DMS79 treated with DMSO at 0.1 percent for 48 hours (cell line): ENCODE measurements around the gene TAF1B.

Experiments used
- DNase-seq: peaks from one replicate; lab custom pipeline; 2025; lab: John Stamatoyannopoulos, UW

TAF1B gene

DNA sequence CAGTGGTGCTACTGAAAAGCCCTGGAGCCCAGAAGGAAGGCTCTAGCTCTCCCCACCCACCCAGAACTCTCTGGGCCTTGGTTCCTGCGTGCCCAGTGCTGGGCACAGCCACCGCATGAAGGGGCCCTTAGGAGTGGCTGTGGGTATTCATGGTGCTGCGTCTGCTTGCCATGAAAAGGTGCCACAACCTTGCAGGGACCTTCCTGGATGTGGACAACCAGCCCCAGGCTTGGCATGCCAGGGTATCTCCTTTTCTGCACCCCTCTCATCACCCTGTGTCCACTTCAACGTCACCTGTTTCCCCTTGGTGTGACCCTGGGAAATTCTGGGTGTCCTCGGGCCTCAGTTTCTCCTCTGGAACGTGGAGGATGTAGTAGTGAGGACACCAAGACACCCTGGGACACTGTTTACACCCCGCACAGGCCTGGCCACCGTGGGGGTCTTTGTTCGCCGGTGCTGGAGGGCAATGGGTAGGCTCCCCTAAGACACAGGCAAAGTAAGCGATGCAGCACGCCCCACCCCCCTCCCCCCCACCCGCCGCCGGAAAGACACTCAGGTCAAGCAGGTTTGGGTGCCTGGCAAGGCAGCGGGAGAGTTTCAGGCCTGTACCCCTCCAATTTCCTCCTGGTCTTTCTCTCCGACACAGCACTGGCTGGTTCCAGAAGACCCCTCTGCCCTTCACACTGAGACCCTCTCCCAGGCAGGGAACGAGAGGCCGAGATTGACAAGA lies 34.8 kb upstream of the TAF1B start:
- no peak for DNase-seq

DNA sequence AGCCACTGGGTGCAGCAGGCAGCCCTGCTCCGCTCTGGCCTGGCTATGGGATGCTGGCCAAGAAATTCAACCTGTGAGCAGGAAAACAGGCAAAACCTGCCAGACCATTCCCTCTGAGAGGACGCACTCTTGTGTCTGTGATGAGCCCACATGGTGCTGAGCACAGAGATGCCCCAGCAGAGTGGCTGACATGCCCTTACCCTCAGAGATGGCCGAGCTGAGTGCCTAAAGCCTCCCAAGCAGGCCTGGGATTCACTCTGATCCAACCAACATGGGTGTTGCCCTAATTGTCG lies 34.3 kb upstream of the TAF1B start:
- peak; percentile 71 for DNase-seq

DNA sequence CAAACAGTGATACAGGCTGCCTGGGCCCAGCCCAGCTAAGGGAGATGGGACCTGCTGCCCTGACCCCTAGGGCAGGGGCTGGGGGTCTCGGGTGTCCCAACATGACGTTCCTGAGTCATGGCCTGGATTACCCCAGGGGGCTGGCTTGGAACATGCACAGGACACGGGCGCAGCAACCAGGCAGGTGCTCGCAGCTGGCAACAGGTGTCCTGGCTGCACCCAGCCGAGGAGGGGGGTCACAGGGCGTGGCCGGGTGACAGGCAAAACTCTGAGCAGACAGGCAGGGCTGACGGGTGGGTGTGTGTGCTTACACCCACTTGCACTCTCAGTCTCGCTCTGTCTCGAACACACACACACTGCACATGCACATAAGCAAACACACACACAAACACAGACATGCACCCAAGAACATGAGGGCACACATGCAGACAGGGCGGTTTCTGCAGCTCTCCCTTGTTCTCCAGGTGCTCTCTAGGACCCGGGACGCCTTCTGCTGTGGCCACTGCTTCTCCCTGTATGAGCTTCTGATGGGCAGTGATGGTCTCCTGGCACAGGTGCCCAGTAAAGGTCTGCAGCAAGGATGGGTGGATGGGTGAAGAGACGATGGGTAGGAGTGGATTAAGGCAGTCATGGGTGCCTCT lies 33.7 kb upstream of the TAF1B start:
- DNase-seq: no peak

DNA sequence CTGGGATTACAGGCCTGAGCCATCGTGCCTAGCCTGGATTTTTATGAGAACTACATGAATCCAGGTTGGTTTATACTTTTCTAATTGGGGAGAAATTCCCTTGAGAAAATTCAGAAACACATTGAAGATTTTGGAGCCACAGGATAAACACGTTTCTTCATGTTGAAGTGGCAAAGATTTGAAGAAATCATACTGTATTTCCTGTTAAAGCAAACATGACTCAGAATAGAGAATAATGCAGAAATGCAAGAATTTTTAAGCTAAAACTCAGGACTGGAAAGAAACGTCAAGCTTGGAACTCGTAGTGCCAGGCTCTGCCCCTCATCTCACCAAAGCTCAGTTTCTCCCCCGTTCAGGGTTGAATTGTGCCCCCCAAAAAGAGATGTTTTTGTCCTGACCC lies 32.1 kb upstream of the TAF1B start:
- no peak for DNase-seq

DNA sequence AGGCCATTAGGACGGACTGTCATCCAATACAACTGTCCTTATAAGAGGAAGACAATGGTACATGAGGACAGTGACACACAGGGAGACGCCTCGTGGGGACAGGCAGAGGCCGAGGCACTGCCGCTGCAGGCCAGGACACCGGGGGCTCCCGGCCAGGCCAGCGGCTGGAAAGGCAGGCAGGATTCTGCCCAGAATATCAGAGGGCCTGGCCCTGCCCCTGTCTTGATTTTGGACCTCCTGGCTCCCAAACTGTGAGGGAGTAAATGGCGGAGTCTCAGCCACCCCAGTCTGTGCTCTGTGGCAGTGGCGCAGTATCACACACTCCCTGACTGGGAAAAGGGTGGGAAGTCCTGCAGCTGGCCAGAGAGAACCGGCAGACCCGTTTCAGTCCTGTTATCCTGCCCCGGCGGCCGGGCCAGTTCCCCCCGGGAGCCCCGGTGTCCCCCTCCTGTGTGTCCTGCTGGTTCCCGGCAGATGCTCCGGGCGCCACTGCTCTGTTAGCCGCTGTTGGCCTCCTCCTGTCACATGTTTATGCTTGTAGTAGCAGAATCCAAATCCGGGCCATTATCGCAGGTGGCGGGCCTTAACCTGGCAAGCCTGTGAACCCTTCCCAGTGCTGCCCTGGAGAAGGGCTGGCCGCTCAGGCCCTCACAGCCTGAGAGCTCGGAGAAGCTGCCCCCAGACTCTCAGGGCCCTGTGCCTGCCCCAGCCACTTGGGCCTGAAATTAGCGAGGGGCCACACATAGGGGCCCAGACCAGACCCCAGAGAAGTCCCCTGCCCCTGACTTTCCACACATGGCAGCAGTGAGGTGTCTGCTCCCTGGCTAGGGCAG lies 31.4 kb upstream of the TAF1B start:
- no peak for DNase-seq

DNA sequence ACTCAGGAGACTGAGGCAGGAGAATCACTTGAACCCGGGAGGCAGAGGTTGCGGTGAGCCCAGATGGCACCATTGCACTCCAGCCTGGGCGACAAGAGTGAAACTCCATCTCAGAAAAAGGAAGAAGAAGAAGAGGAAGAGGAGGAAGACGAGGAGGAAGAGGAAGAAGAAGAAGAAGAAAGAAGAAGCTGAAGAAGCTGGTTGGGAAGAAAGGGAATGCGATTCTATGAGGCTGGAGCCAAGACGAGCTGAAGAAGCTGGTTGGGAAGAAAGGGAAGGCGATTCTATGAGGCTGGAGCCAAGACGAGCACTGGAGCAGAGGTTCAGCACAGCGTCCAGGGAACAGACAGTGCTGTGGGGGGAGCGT lies 30.3 kb upstream of the TAF1B start:
- DNase-seq: no peak

DNA sequence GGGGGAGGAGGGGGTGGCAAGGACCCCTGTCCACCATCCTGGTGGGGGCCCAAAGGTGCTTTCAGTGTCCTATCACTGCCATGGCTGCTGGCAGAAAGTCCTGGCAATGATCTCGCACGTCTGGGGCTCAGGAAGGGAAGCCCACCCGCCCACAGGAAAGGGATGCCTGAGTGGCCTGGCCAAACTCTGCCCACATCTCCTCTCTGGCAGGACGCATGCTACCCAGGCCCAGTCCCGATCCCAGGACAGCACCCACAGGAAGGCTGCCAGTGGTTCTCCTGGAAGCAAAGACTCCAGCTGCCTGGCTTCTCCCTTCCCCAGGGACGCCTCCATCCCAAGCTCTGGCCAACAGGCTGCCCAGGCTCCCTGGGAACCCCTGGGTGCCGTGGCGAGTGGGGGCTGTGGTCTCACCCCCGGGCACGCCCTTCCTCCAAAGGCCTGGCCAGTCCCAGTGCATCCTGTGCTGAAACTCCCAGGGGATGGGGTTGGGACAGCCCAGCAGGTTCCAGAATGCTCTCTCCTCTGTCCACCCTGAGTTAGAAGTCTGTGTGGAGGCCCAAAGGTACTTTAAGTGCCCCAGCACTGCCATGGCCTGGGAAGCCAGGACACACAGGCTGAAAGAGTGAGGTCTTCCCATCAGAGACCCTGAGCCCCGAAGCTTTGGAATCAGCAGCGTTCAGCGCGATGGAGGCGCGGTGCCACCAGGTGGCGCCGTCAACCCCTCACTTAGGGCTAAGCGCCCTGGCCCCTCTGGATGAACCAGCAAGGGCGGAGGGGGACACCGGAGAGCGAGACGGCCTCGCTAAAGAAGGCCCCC lies 29.8 kb upstream of the TAF1B start:
- peak; percentile 31 for DNase-seq

DNA sequence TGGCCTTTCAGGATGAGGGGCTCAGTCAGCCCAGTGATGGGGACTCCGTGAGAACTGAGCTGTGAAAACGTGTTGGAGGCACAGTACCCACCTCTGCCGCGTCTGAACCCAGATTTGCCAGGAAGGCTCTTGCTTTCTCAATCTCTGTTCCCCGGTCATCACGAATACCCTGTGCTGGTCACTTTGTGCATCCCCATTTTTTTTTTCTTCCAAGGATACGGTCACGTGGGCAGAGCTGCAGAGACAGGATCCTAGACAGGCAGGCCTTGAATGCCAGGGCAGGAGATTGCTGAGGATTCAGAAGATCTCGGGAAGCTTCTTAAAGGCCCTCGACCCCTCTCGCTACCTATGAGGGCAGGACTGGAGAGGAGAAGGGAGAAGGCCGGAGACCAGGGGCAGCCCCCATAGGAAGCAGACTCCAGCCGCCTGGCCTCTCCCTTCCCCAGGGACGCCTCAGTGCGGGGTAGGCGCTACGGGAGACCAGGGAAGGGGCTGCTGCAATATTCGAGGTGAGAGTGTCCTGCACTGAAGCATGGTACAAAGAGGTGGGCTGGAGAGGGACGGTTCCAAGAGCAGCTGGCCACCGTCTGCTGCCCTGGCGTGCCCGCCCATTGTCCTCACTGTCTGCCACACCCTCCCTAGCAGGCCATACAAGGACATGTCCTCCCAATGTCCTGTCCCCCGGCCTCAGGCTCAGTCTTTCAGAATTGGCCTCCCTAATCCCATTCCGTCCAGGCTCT lies 29.0 kb upstream of the TAF1B start:
- no peak for DNase-seq

DNA sequence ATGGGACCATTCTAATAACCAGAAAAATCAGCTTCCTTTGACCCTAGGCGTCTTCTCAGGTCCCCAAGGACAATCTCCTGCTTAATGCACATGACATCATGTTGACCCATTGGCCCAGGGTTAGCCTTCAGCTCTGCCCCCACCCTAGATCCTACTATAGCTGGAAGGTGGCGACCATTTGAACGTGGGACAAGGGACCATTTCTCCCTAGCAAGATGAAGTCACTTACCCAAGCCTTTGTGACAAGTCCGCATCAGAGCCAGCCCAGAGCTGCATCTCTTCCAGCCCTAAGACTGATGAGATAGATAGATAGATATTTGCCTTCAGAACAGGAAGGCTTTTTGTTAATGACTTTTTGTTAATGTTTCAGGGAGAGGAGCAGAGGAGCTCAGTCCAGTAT lies 28.2 kb upstream of the TAF1B start:
- no peak for DNase-seq

DNA sequence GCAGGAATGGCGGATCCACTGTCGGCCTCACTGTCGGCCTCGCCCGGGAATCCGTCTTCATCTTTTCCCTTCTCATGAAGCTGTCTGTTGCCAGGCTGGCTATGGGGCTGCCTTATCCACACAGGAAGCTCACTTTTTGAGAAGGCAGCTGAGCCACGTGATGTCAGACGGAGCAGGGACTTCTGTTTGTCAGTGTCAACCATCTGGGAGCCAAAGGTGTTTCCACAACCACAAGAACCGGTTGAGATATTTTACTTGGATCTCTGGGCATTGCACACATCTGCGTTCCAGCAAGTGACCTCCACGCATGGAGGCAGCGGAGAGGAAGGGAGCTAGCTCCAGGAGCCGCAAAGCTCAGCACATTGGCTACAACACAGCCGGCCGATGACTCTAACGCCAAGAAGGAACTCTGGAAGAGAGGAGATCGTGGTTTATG lies 27.4 kb upstream of the TAF1B start:
- no peak for DNase-seq

DNA sequence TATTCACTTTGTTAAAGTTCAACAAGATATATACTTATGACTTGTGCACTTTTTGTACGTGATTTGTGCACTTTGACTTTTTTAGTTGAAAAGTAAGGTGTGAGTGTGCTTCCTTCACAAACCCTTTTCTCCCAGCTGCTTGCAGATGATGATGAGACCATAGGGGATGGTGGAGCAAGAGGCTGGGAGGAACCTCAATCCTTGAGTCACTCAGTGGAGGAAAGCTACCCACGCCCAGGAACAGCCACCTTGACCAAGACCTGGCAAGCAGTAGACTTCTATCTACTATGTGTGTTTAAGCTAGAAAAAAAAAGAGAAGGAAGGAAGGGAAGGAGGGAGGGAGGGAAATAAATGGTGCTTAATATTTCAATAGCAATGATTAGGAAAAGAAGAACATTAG lies 25.2 kb upstream of the TAF1B start:
- DNase-seq: no peak

DNA sequence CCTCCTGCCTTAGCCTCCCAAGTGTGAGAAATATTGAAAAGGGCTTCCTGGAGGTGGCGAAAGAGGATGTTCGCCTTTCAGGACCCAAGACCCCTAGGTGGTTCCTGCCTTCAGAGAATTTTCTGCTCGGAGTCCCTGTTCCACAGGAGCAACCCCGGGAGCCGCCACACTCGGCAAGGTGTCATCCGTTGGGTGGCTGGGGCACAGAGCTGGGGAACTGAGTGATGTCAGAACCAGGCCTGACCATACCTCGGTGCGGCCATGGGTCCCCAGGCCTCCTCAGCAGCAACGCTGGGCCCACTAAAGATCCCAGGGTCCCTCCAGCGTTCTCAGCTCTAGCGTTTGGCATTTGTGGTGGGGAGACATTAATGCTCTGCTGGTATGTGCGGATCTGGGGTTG lies 23.7 kb upstream of the TAF1B start:
- DNase-seq: no peak

DNA sequence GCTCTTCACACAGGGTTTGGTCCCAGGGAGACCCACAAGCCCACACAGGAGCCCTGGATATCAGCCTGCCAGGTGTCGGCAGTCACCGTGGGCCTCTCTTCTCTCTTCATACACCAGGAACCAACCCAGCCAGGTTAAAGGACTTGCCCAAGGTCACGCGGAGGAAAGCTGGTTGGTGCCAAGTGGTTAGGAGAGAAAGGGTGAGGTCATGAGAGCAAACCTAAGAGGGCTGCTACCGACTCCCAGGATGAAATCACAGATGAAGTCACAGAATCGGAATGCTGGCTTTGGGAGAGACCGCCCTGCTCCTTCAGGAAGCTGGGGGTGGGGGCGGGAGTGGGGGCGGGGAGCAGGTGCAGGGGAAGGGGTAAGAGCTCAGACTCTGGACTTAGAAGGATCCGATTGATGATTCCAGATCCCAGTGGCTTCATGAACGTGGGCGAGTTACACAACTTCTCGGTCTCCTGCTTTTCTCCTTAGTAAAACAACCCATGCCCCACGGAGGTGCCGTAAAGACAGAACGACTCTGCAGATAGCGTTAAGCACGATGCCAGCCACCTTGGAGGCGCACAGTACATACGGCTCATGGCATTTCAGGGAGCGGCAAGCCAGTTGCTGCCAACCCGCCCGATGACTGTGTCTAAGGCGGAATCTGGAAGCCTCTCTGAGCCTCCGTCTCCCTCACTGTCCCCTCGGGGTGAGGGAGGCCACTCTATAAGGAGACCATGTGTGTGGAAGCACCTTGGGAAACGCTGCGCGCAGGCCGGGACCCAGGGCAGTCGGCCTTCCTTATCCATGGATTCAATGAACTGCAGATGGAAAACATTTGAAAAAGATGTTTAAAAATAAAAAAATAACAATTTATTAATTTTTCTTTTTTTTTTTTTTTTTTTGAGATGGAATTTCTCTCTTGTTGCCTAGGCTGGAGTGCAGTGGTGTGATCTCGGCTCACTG lies 23.0 kb upstream of the TAF1B start:
- DNase-seq: no peak

DNA sequence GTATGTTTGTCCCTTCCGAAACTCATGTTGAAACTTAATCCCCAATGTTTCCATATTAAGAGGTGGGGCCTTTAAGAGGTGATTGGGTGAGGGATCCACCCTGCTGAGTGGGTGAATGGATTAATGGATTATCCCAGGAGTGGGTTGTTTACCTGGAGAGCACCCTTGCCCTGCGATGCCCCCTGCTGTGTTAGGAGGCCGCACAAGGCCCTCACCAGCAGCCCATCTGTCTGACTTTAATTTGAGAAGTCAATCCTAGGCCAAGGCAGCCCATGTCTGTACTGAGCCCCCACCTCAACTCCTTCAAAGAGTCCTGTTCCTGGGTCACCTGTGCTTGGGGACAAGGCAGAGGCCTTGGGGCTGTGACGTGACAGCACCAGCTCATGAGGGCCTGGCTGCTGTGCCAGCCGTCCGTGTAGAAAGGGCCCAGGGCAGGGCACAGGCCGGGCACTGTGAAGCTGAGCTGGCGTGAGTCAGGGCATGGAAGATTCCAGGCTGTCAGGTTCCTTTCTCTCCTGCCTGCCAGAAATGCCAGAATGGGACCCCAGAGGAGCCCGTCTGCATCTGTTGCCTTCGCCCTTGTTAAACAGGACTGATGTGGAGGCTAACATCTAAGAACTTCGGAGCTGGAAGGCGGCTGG lies 21.3 kb upstream of the TAF1B start:
- DNase-seq: no peak

DNA sequence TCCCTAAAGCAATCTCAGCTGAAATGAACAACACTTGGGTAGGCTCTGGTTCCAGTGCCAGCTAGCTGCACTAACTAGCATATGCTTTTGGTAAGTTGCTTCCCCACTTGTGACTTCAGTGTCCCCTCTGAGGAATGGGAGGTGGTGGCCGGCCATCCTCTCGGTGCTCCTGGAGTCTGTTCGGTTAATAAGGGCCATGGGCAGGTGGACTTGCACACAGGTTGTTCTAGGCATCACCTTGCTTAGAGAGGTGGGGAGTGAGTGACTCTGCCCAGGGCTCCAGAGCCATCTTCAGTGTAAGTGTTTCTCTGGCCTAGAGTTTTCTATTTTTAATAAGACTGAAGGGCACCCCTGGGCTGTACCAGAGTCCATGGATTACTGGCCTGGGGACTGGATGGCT lies 18.8 kb upstream of the TAF1B start:
- DNase-seq: no peak

DNA sequence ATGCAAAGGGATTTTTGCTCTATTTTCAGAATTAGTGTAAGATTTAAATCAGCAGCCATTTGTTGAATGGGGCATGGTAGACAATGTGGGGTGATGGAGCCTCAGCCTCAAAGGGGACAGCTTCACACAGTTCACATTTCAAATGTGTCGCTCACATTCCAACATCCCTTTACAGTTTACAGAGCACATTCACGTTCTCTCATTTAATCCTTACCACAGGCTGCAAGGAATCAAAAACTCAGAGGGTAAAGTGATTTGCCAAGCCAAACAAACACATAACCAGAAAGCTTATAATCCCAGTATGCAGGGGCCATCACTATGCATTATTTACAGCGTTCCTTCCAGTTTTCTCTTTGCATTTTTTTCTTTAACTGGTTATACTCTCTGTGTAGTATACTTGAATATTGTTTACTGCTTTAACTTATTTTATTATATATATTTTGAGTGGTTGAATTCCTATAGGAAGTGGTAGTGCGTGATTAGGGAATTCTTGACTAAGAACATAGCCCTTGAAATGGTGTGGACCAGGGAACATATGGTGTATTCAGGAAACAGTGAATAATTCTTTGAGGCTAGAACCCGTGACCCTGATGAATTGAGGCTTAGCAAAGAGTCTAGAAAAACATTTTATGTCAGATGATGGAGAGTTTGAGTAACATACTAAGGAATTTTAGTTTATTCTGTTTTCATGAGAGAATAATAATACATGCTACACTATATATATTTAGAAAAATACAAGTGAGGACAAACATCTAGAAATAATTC lies 18.1 kb upstream of the TAF1B start:
- DNase-seq: no peak

DNA sequence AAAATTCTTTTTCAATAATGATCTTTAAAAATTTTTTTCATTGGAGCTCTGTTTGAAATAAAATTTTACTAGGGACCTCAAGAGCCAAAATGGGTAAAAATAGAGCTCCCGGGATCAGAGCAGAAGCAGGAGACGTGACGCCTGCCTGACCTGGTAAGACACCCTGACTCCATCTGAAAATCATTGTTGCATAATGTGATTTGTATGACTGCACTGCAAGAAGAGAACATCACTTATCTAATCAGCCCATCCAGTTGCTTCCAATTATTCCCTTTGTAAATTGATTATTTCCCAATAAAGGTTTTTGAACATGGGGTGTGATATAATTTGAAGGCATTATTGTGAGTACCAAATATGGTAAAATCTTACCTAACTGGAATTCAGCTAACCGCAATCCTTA lies 17.1 kb upstream of the TAF1B start:
- no peak for DNase-seq

DNA sequence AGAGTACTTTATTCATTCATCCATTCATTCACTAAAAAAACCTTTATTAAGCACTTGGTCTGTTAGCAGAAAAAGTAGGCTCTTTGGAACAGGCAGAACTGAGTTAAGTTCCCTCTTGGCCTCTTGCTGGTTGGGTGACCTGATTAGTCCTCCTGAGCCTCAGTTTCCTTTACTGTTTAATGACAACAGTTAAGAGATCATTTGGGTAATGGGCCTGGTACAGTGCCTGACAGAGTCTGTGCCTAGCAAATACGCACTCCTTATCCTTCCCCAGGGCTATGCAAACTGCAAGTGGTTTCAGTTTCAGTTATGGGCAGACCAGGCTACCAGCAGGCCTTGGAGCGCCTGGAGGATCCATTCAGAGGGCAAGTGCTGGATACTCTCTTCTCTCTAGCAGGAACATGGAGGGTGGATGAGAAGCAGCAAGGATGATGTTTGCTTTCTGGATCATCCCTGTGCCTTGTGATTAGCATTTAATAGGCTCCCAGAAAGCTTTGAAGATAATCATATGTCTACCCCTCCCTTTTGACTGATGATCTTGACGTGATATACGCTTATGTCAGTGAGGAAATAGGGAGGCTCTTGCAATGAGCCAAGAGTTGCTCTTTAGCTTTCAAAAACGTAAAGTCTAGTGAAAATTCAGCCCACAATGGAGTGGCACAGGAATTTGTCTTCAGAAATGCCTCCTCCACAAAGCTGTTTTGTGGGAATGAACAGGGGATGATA lies 12.4 kb upstream of the TAF1B start:
- no peak for DNase-seq

DNA sequence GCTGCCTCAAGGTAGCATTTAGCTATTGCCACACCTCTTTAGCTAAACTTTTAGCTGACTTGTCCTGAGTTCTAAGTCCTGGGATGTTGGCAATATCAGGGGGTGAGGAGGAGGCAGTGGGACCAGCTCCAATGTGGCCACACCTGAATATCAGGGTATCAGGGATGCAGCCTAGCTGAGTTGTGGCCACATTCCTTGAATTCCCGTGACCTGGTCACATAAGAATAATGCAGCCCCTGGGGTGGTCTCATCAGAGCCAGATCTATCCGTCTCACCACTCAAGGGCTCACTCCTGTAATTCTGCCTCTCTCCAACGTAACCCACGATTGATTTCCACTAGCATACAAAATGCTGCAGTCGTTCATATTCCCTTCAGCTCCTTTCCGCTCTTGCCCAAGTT lies 11.6 kb upstream of the TAF1B start:
- no peak for DNase-seq
